C4-2B (cell line): ENCODE results near the gene CHTOP.
"Not testable (repeated sequence)": the region's sequence is repeated elsewhere in the genome, so short reads cannot be mapped to it uniquely, and the experiment has no call there.

Experiments
- H3K27ac ChIP-seq: fragments of 450-650 bp; 2 replicates; pipeline ENCODE4 v1.5.1; 2017
- ZFX ChIP-seq: fragments of 450-650 bp; IDR thresholded peaks from 2 replicates; pipeline ENCODE4 v1.6.1; 2017
- TF ChIP-seq, protein P1 (sequence below): fragments of 450-650 bp; conservative IDR thresholded peaks from 2 replicates; pipeline ENCODE4 v1.5.1; 2017; ENCODE audit warnings: mild to moderate bottlenecking

CHTOP gene

GRCh38 chr1:153667439-153667838 is 33.6 kb downstream of the CHTOP start:
- no peak overlapping the region for H3K27ac ChIP-seq
- TF ChIP-seq, protein P1, sequence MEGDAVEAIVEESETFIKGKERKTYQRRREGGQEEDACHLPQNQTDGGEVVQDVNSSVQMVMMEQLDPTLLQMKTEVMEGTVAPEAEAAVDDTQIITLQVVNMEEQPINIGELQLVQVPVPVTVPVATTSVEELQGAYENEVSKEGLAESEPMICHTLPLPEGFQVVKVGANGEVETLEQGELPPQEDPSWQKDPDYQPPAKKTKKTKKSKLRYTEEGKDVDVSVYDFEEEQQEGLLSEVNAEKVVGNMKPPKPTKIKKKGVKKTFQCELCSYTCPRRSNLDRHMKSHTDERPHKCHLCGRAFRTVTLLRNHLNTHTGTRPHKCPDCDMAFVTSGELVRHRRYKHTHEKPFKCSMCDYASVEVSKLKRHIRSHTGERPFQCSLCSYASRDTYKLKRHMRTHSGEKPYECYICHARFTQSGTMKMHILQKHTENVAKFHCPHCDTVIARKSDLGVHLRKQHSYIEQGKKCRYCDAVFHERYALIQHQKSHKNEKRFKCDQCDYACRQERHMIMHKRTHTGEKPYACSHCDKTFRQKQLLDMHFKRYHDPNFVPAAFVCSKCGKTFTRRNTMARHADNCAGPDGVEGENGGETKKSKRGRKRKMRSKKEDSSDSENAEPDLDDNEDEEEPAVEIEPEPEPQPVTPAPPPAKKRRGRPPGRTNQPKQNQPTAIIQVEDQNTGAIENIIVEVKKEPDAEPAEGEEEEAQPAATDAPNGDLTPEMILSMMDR = no peak
- no peak for TF ChIP-seq ZFX

DNA sequence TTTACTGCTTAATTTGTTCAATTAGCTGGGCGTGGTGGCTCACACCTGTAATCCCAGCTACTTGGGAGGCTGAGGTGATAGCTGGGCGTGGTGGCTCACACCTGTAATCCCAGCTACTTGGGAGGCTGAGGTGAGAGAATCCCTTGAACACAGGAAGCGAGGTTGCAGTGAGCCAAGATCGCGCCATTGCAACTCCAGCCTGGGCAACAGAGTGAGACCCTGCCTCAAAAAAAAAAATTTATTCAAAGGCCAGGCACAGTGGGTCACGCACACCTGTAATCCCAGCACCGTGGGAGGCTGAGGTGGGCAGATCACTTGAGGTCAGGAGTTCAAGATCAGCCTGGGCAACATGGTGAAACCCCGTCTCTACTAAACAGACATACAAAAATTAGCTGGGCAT is 34.8 kb downstream of the CHTOP start:
- H3K27ac ChIP-seq = not testable (repeated sequence)

DNA sequence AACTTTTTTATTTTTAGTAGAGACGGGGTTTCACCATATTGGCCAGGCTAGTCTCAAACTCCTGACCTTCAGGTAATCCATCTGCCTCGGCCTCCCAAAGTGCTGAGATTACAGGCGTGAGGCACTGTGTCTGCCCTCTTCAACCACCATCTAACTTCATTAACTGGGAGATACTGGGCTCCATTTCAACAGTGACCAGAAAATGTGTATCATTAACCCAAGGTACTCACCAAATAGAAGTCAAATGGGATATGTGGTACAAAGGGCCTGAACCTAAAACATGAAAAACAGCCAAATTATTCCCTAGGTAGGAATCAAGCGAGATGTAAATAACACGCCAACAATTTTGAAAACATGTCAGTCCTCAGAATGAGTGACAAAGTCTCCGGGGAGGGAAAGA is 35.7 kb downstream of the CHTOP start:
- peak overlapping the region; percentile 81 for H3K27ac ChIP-seq
- TF ChIP-seq, protein P1 = no peak
- no peak for TF ChIP-seq ZFX

GRCh38 chr1:153670257-153670858 is 36.5 kb downstream of the CHTOP start:
- H3K27ac ChIP-seq = peak overlapping the region; percentile 81

GRCh38 chr1:153670859-153671627 is 37.2 kb downstream of the CHTOP start, which contains the start of gene ILF2:
ILF2 (minus strand) TSS chr1:153670993; CDS start chr1:153670922, 71 bp downstream.
- peak within 1 kb of the TSS; percentile 81 for H3K27ac ChIP-seq
- TF ChIP-seq ZFX = no peak
- TF ChIP-seq, protein P1 = no peak; the same call in 1 of the 2 replicates

More at GRCh38 chr1:153670257-153670858, 36.5 kb downstream of the CHTOP start:
- TF ChIP-seq ZFX = peak; percentile 53; the same call in 1 of the 2 replicates
- TF ChIP-seq, protein P1 = no peak

DNA sequence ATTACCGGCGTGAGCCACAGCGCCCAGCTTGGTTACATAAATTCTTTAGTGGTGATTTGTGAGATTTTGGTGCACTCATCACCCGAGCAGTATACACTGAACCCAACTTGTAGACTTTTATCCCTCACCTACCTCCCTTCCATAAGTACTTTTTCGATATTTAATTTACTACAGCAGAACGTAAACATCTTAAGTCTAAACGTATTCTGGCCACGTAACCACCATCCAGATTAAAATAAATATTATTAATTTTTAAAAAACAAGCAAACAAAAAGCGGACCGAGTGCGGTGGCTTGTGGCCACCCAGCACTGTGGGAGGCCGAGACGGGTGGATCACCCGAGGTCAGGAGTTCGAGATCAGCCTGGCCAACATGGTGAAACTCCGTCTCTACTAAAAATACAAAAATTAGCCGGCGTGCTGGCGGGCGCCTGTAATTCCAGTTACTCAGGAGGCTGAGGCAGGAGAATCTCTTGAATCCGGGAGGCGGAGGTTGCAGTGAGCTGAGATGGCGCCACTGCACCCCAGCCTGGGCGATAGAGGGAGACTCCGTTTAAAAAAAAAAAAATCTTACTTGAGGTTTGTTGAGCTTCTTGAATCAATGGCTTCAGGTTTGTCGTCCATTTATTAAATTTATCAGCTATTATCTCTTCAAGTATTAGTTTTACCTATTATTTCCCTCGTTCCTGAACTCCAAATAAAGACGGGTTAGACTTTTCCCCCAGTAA is 37.9 kb downstream of the CHTOP start:
- peak overlapping the region; percentile 53 for H3K27ac ChIP-seq
- TF ChIP-seq, protein P1 = peak; percentile 17

DNA sequence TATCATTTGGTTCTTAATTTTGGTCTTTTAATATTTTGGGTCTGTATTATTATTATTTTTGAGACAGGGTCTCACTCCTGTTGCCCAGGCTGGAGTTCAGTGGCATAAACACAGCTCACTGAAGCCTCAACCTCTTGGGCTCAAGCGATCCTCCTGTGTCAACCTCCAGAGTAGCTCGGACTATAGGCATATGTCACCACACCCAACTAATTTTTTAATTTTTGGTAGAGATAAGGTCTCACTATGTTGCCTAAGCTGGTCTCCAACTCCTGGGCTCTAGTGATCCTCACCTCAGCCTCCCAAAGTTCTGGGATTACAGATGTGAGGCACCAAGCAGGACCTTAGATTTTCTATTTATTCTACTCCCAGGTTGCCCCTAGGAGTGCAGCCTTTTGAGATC is 39.6 kb downstream of the CHTOP start:
- TF ChIP-seq, protein P1 = no peak
- TF ChIP-seq ZFX = no peak
- H3K27ac ChIP-seq = no peak overlapping the region
